Karpas-422 (cell line): ENCODE results near the gene PTCH1. TPM values are rescaled to one million over a fixed set of nuclear protein-coding genes. Genes with fewer than 3 reads are reported as not detected.

Experiments used
- DNase-seq: peaks from one replicate; pipeline ENCODE4 v3.0.0-alpha.2; 2015
- H2AFZ ChIP-seq: fragments of 200-600 bp; sonication (generic); 2 replicates; pipeline ENCODE4 v1.6.1; 2014; ENCODE audit warnings: antibody characterized with exemption, low read length, mixed read lengths
- H3K27ac ChIP-seq: fragments of 200-600 bp; sonication (generic); 2 replicates; pipeline ENCODE4 v1.5.1; 2014; ENCODE audit warnings: mild to moderate bottlenecking, low read length, moderate library complexity
- H3K27me3 ChIP-seq: fragments of 200-600 bp; sonication (generic); 2 replicates; pipeline ENCODE4 v1.6.1; 2014; ENCODE audit warnings: low read length, mixed read lengths
- H3K36me3 ChIP-seq: fragments of 200-600 bp; sonication (generic); 2 replicates; pipeline ENCODE4 v1.6.1; 2014; ENCODE audit warnings: low read length, mixed read lengths; ENCODE audit not compliant: insufficient read depth
- H3K4me1 ChIP-seq: fragments of 200-600 bp; sonication (generic); 2 replicates; pipeline ENCODE4 v1.6.1; 2014; ENCODE audit warnings: mild to moderate bottlenecking, low read length, mixed read lengths
- H3K4me2 ChIP-seq: fragments of 200-600 bp; sonication (generic); 2 replicates; pipeline ENCODE4 v1.6.1; 2014; ENCODE audit warnings: low read length, low read depth, mild to moderate bottlenecking; ENCODE audit not compliant: poor library complexity, severe bottlenecking
- H3K4me3 ChIP-seq: fragments of 200-600 bp; sonication (generic); 2 replicates; pipeline ENCODE4 v1.5.1; 2014; ENCODE audit warnings: mild to moderate bottlenecking, antibody characterized with exemption, low read length, mixed read lengths
- H3K79me2 ChIP-seq: fragments of 200-600 bp; sonication (generic); 2 replicates; pipeline ENCODE4 v1.6.1; 2014; ENCODE audit warnings: mild to moderate bottlenecking, low read length, mixed read lengths
- H3K9ac ChIP-seq: fragments of 200-600 bp; sonication (generic); 2 replicates; pipeline ENCODE4 v1.6.0; 2014; ENCODE audit warnings: low read length
- H3K9me2 ChIP-seq: fragments of 200-600 bp; sonication (generic), shearing (Covaris generic); replicated peaks from 2 replicates; pipeline ENCODE4 v1.6.0; 2014; ENCODE audit warnings: mild to moderate bottlenecking, low read length, moderate library complexity; ENCODE audit not compliant: insufficient read depth
- H3K9me3 ChIP-seq: fragments of 300-700, 200-600 bp; sonication (generic); 2 replicates; pipeline ENCODE4 v1.6.1; 2014; ENCODE audit warnings: low read length, mixed read lengths
- H4K20me1 ChIP-seq: fragments of 200-600 bp; sonication (generic); 2 replicates; pipeline ENCODE4 v1.6.1; 2014; ENCODE audit warnings: mild to moderate bottlenecking, antibody characterized with exemption, low read length, low read depth; ENCODE audit not compliant: insufficient read depth
- total RNA-seq: library from RNA; depleted of rRNA; stranded (reverse); fragments of >200 nt; shearing (Covaris generic); gene quantifications from 2 replicates; pipeline ENCODE4 v1.2.3, GENCODE V29; 2014; ENCODE audit warnings: low replicate concordance

The PTCH1 gene
- total RNA-seq, 1 experiment from 2014 or later = 12.4 TPM

DNA sequence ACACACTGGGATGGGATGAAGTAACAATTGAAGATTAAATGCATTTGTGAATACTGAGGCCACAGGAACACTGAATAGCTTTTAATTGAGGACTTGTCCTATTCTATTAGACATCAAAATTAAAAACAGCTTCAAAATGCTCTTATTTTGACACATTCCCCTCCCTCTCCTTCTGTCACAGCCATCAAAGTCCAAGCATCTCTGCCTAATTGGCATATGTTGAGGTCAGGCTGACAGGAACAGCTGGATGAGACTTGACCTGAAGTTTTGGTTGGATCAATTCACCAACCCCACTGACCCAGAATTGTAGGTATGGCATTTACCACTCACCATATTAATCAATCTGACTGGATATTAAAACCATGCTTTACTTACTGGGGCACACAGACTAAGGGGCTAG lies 96.3 kb downstream of the PTCH1 start:
- peaks cover under 1% of the 10 kb centered on the region; the same call in 1 of the 2 replicates for H3K4me1 ChIP-seq
- no peak overlapping the region for H2AFZ ChIP-seq
- H3K36me3 ChIP-seq = no peaks in the 10 kb centered on the region

DNA sequence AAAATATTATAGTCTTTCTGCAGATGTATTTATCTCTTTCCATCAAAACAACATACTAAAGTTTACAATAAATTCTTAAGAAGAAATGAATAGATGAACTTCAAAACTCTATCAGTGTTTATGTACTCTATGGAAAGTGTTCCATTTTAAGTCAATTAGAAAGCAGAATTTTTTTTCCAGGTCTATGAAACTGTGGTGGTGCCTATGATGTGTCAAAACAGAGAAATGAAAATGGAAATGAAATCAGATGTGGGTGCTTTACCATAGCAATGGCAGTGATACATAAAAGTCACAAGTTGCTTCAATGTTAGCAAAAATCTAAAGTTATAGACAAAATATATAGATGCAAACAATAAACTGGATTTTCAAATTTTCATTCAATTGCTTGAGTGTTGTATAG lies 97.3 kb downstream of the PTCH1 start:
- H3K79me2 ChIP-seq = no peaks in the 10 kb centered on the region
- no peak overlapping the region for H3K4me2 ChIP-seq

More for the DNA sequence above, 96.3 kb downstream of the PTCH1 start:
- Histone ChIP-seq H3K4me2 (no peak overlapping the region), H3K9ac (no peak overlapping the region), H4K20me1 (no peaks in the 10 kb centered on the region), H3K27ac (no peak overlapping the region), H3K27me3 (peaks cover 3% of the 10 kb centered on the region; the same call in 1 of the 2 replicates), H3K79me2 (no peaks in the 10 kb centered on the region), H3K9me2 (no peaks in the 10 kb centered on the region), H3K4me3 (no peak overlapping the region), H3K9me3 (peaks cover 7% of the 10 kb centered on the region)
- no peak for DNase-seq

DNA sequence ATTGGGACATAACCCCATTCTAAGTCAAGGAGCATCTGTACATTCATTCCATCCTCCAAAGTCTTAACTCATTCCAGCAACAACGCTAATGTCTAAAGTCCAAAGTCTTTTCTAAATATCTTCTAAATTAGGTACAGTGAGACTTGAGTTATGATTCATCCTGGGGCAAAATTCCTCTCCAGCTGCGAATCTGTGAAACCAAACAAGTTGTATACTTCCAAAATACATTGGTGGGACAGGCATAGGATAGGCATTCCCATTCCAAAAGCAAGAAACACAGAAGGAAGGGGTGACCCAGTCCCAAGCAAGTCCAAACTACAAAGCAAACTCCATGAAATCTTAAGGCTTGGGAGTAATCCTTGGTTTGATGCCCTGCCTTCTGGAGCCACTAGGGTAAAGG lies 101.6 kb downstream of the PTCH1 start:
- Histone ChIP-seq H3K9ac (no peak overlapping the region), H3K4me3 (no peak overlapping the region), H3K9me3 (no peaks in the 10 kb centered on the region), H3K27ac (no peak overlapping the region), H3K79me2 (no peaks in the 10 kb centered on the region), H3K9me2 (no peaks in the 10 kb centered on the region), H4K20me1 (no peaks in the 10 kb centered on the region), H2AFZ (no peak overlapping the region), H3K4me2 (no peak overlapping the region), H3K36me3 (no peaks in the 10 kb centered on the region), H3K4me1 (no peaks in the 10 kb centered on the region), H3K27me3 (no peaks in the 10 kb centered on the region)
- DNase-seq = no peak

More for the DNA sequence above, 97.3 kb downstream of the PTCH1 start:
- no peak overlapping the region for H3K27ac ChIP-seq
- H3K4me3 ChIP-seq = no peak overlapping the region
- H3K27me3 ChIP-seq = peaks cover 3% of the 10 kb centered on the region; the same call in 1 of the 2 replicates
- H4K20me1 ChIP-seq = no peaks in the 10 kb centered on the region
- H3K9ac ChIP-seq = no peak overlapping the region
- H2AFZ ChIP-seq = no peak overlapping the region
- peaks cover 7% of the 10 kb centered on the region for H3K9me3 ChIP-seq
- H3K4me1 ChIP-seq = no peaks in the 10 kb centered on the region
- no peaks in the 10 kb centered on the region for H3K36me3 ChIP-seq
- no peaks in the 10 kb centered on the region for H3K9me2 ChIP-seq
- DNase-seq = no peak

DNA sequence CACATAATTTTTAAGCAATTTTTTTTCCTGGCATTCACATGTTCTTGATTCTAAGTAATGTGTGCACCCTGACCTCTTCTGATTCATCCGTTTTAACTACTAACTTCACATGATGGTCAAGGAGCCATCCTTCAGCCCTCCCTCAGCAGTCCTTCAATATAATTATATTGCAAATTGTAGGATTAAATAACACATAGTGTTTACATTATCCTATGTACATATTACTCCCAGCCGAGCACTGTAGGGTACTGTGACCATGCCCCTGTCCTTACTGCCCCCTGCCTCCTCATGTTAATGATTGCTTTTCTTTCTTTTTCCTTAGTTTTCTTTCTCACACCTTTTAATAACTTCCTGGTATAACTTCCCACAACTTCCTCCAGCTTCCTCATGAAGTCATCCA lies 103.0 kb downstream of the PTCH1 start:
- H3K4me3 ChIP-seq = no peak overlapping the region
- DNase-seq = no peak
- H3K9ac ChIP-seq = no peak overlapping the region
- no peaks in the 10 kb centered on the region for H3K27me3 ChIP-seq
- H3K9me2 ChIP-seq = no peaks in the 10 kb centered on the region
- H3K27ac ChIP-seq = no peak overlapping the region
- H3K79me2 ChIP-seq = no peaks in the 10 kb centered on the region
- no peaks in the 10 kb centered on the region for H3K9me3 ChIP-seq
- H4K20me1 ChIP-seq = no peaks in the 10 kb centered on the region
- H3K4me1 ChIP-seq = no peaks in the 10 kb centered on the region
- no peaks in the 10 kb centered on the region for H3K36me3 ChIP-seq
- no peak overlapping the region for H3K4me2 ChIP-seq
- H2AFZ ChIP-seq = no peak overlapping the region

DNA sequence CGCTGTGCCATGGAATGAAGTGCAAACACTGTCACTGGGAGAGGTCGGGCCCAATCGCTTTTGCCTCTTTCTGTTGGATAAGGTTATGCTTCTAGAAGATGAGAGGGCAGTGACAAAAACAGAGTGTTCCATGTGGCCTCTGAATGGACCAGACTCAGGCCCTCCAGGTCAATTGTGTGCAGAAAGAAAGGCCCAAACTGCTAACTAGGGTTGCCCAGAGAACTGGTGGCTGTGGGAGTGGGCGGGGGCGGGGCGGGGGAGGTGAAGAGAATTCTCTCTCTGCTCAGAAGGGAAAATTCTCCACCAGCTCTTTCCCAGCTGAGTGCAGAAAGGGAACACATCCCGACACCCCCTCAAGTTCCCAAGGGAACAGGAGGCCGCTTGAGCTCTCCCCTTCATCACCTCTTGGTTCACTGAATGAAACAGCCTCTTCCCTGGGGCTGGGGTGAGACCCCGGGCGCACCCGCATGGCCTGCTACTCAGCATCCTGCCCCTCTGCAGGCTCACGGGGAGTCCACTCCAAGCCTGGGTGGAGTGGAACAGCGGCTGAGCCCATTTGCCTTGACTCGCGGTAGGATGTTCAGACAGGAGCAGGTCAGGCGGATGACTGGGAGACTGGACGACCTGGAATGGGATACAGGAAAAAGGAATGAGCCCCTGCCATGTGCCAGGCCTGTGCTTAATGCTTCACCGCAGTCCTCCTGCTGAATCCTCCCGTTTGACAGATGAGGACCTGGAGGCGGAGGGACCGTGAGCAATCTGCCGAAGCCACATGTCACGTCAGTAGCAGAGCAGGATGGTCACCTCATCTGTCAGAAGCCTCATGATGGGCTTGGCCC lies 105.5 kb downstream of the PTCH1 start:
- Histone ChIP-seq H3K9me2 (no peaks in the 10 kb centered on the region), H3K4me2 (no peak overlapping the region), H4K20me1 (no peaks in the 10 kb centered on the region), H3K36me3 (no peaks in the 10 kb centered on the region), H3K4me3 (no peak overlapping the region), H3K79me2 (no peaks in the 10 kb centered on the region), H3K9me3 (no peaks in the 10 kb centered on the region), H3K4me1 (no peaks in the 10 kb centered on the region), H3K9ac (no peak overlapping the region), H3K27me3 (no peaks in the 10 kb centered on the region), H3K27ac (no peak overlapping the region), H2AFZ (no peak overlapping the region)
- no peak for DNase-seq

DNA sequence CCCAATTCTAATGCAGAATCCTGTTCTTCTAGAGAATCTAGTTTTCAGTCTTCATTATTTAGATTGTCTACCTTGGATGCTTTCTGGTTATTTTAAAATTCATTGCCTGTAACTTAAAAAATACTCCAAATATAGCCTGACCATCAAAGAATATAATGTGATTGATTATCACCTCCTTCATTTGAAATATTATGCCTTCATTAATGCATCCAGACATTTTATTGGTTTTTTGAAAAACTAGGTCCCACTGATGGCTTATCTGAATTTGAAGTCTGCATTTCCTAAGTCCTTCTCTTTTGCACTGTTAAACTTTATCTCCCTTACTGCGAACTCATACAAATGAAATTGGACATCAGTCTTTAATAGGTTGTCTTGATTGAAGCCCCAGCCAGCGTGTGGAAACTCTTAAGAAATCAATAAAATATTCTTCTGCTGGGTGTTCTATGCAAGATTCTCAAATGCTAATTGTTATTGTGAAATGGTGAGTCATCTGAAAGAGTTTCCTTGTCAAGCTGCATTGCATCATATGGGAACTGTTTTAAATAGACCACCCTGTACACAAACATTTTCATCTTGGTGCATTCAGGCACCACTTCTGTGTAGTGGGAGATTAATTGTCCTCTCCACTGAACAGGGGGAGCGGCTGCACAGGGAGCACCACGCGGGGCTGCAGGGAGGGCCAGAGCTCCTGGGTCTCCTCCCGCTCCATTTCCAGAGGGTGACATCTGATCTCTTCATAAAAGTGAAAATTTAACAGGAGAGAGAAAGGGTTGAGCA lies 106.9 kb downstream of the PTCH1 start:
- H3K4me1 ChIP-seq = no peaks in the 10 kb centered on the region
- no peaks in the 10 kb centered on the region for H4K20me1 ChIP-seq
- no peaks in the 10 kb centered on the region for H3K79me2 ChIP-seq
- no peaks in the 10 kb centered on the region for H3K36me3 ChIP-seq
- H3K27me3 ChIP-seq = no peaks in the 10 kb centered on the region
- no peak overlapping the region for H3K4me2 ChIP-seq
- no peak overlapping the region for H3K4me3 ChIP-seq
- no peaks in the 10 kb centered on the region for H3K9me3 ChIP-seq
- no peak overlapping the region for H3K27ac ChIP-seq
- H3K9ac ChIP-seq = no peak overlapping the region
- no peaks in the 10 kb centered on the region for H3K9me2 ChIP-seq
- no peak for DNase-seq
- H2AFZ ChIP-seq = no peak overlapping the region

DNA sequence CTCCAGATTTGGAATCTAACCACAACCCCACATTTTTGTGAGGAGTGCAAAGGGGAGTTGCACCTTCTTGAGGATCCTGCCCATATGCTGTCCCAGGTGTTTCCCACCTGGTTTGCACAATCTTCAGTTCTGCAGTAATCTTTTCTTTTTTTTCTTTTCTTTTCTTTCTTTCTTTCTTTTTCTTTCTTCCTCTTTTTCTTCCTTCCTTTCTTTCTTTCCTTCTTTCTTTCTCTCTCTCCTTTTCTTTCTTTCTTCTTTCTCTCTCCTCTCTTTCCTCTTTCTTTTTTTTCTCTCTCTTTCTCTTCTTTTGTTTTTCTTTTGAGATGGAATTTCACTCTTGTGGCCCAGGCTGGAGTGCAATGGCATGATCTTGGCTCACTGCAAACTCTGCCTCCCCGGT lies 109.2 kb downstream of the PTCH1 start:
- Histone ChIP-seq H2AFZ (no peak overlapping the region), H3K9ac (no peak overlapping the region), H3K4me2 (no peak overlapping the region), H3K27ac (no peak overlapping the region), H3K36me3 (no peaks in the 10 kb centered on the region), H4K20me1 (no peaks in the 10 kb centered on the region), H3K9me2 (no peaks in the 10 kb centered on the region), H3K9me3 (no peaks in the 10 kb centered on the region), H3K27me3 (no peaks in the 10 kb centered on the region), H3K79me2 (no peaks in the 10 kb centered on the region), H3K4me1 (no peaks in the 10 kb centered on the region), H3K4me3 (no peak overlapping the region)
- no peak for DNase-seq

DNA sequence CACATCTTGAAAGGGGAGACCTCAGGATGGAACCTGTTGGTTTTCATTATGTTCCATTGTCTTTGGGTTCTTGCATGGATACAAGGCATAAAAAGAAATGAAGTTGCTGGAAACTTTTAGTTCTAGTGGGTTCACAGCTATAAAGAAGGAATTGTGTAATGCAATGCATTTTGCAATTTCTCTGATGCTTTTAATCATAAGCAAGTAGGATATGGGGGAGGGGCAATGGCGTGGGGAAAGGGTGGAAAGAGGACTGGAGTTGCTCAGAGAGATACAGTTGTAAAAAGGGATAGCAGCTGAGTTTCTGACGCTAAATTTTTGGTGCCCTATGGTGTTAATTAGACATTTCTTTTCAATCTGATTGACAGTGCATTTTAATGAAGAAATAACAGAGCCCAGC lies 110.7 kb downstream of the PTCH1 start:
- Histone ChIP-seq H3K4me2 (no peak overlapping the region), H3K27me3 (no peaks in the 10 kb centered on the region), H3K4me1 (no peaks in the 10 kb centered on the region), H3K36me3 (no peaks in the 10 kb centered on the region), H2AFZ (no peak overlapping the region), H4K20me1 (no peaks in the 10 kb centered on the region), H3K9me3 (no peaks in the 10 kb centered on the region), H3K9me2 (no peaks in the 10 kb centered on the region), H3K27ac (no peak overlapping the region), H3K79me2 (no peaks in the 10 kb centered on the region), H3K4me3 (no peak overlapping the region), H3K9ac (no peak overlapping the region)
- no peak for DNase-seq
